ENCODE results near the gene TAC1. TPM values are rescaled to one million over a fixed set of nuclear protein-coding genes. Genes with fewer than 3 reads are reported as not detected.
A peak's percentile ranks its signal among the peaks of the same experiment; 100 is the strongest.

The TAC1 gene, protein sequence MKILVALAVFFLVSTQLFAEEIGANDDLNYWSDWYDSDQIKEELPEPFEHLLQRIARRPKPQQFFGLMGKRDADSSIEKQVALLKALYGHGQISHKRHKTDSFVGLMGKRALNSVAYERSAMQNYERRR
- total RNA-seq (100 to 1,000 TPM in 1 of 2 donors, 10 to 100 TPM in 1; 14.3 to 105 TPM), polyA plus RNA-seq (ENCODE audit: insufficient read length in 2 of 2) (10 to 100 TPM; 86.8 to 90.5 TPM)
- long read RNA-seq, donor 1, transcript TAC1-201 (7 exons, 1,239 nt), result major isoform, 31 of 42 reads
- long read RNA-seq, donor 1, partial matches to known transcripts, result 5 of 42 reads
- long read RNA-seq, donor 1, other reads (novel, unspliced or antisense), result 0 of 42 reads
- long read RNA-seq, donor 2, transcript TAC1-201 (7 exons, 1,239 nt), result major isoform, 7 of 13 reads
- long read RNA-seq, donor 2, transcript TAC1-202 (6 exons, 1,011 nt), result minor isoform, 5 of 13 reads
- long read RNA-seq, donor 2, partial matches to known transcripts, result 0 of 13 reads
- long read RNA-seq, donor 2, other reads (novel, unspliced or antisense), result 0 of 13 reads
- long read RNA-seq, donor 3, transcript TAC1-201 (7 exons, 1,239 nt), result major isoform, 8 of 11 reads
- long read RNA-seq, donor 3, partial matches to known transcripts, result 0 of 11 reads
- long read RNA-seq, donor 3, other reads (novel, unspliced or antisense), result 0 of 11 reads
- long read RNA-seq, donor 4, result 0 reads

GRCh38 chr7:97731736-97732564 lies at the start of gene TAC1:
TAC1 (plus strand) TSS chr7:97732086; CDS start chr7:97732613, 527 bp downstream.
- H3K27me3 ChIP-seq (ENCODE audit: control insufficient read depth, insufficient read depth, low read length), result peaks cover 48% of the 10 kb centered on the region
- no peaks in the 10 kb centered on the region for H3K36me3 ChIP-seq (ENCODE audit: control insufficient read depth, insufficient read depth, low read length)
- H3K27ac ChIP-seq (ENCODE audit: low read depth, low read length), result no peak within 1 kb of the TSS
- no peaks in the 10 kb centered on the region for H3K9me3 ChIP-seq (ENCODE audit: control insufficient read depth, insufficient read depth, low read length)
- WGBS (ENCODE audit: insufficient coverage), result under 1% methylated on average over 52 of the region's 57 CpGs
- H3K4me1 ChIP-seq (ENCODE audit: control insufficient read depth, insufficient read depth, low read length), result peaks cover 24% of the 10 kb centered on the region
- H3K4me3 ChIP-seq (ENCODE audit: low read depth, low read length), result peak within 1 kb of the TSS; percentile 22
- peak in 2 of 6 donors; percentile 35 to 83 for DNase-seq (ENCODE audit: low read depth in 4 of 6, low spot score in 6 of 6)

GRCh38 chr7:97685952-97686351 lies 45.9 kb upstream of the TAC1 start:
- no peaks in the 10 kb centered on the region for H3K4me1 ChIP-seq (ENCODE audit: control insufficient read depth, insufficient read depth, low read length)
- DNase-seq (ENCODE audit: low read depth in 4 of 6, low spot score in 6 of 6), result no peak
- WGBS (ENCODE audit: insufficient coverage), result 100% methylated on average over 1 of the region's 4 CpGs

GRCh38 chr7:97693586-97693985 lies 38.3 kb upstream of the TAC1 start:
- DNase-seq (ENCODE audit: low read depth in 4 of 6, low spot score in 6 of 6), result no peak
- Histone ChIP-seq H3K27ac (ENCODE audit: low read depth, low read length) (no peak overlapping the region), H3K36me3 (ENCODE audit: control insufficient read depth, insufficient read depth, low read length) (no peaks in the 10 kb centered on the region), H3K4me1 (ENCODE audit: control insufficient read depth, insufficient read depth, low read length) (no peaks in the 10 kb centered on the region), H3K9me3 (ENCODE audit: control insufficient read depth, insufficient read depth, low read length) (no peaks in the 10 kb centered on the region), H3K27me3 (ENCODE audit: control insufficient read depth, insufficient read depth, low read length) (no peaks in the 10 kb centered on the region), H3K4me3 (ENCODE audit: low read depth, low read length) (no peak overlapping the region)
- WGBS (ENCODE audit: insufficient coverage), result 73% methylated on average over 1 of the region's 1 CpG

More at GRCh38 chr7:97685952-97686351, 45.9 kb upstream of the TAC1 start:
- Histone ChIP-seq H3K27me3 (ENCODE audit: control insufficient read depth, insufficient read depth, low read length) (no peaks in the 10 kb centered on the region), H3K4me3 (ENCODE audit: low read depth, low read length) (no peak overlapping the region), H3K9me3 (ENCODE audit: control insufficient read depth, insufficient read depth, low read length) (no peaks in the 10 kb centered on the region), H3K36me3 (ENCODE audit: control insufficient read depth, insufficient read depth, low read length) (no peaks in the 10 kb centered on the region), H3K27ac (ENCODE audit: low read depth, low read length) (no peak overlapping the region)

- Histone ChIP-seq H3K4me1 (ENCODE audit: control insufficient read depth, insufficient read depth, low read length) (no peaks in the 10 kb centered on the region), H3K27ac (ENCODE audit: low read depth, low read length) (no peak overlapping the region)
- 100% methylated on average over 1 of the region's 2 CpGs for WGBS (ENCODE audit: insufficient coverage)
These were observed 37.5 kb upstream of the TAC1 start for GRCh38 chr7:97694355-97694754.

GRCh38 chr7:97697396-97697795 lies 34.5 kb upstream of the TAC1 start:
- no peak for DNase-seq (ENCODE audit: low read depth in 4 of 6, low spot score in 6 of 6)
- no peaks in the 10 kb centered on the region for H3K4me1 ChIP-seq (ENCODE audit: control insufficient read depth, insufficient read depth, low read length)

More at GRCh38 chr7:97694355-97694754, 37.5 kb upstream of the TAC1 start:
- no peak for DNase-seq (ENCODE audit: low read depth in 4 of 6, low spot score in 6 of 6)
- Histone ChIP-seq H3K36me3 (ENCODE audit: control insufficient read depth, insufficient read depth, low read length) (no peaks in the 10 kb centered on the region), H3K9me3 (ENCODE audit: control insufficient read depth, insufficient read depth, low read length) (no peaks in the 10 kb centered on the region), H3K27me3 (ENCODE audit: control insufficient read depth, insufficient read depth, low read length) (no peaks in the 10 kb centered on the region), H3K4me3 (ENCODE audit: low read depth, low read length) (no peak overlapping the region)

GRCh38 chr7:97722386-97722785 lies 9.5 kb upstream of the TAC1 start:
- WGBS (ENCODE audit: insufficient coverage), result no CpG with 5 or more reads among the region's 3 CpGs
- H3K9me3 ChIP-seq (ENCODE audit: control insufficient read depth, insufficient read depth, low read length), result no peaks in the 10 kb centered on the region
- no peak for DNase-seq (ENCODE audit: low read depth in 4 of 6, low spot score in 6 of 6)
- H3K4me3 ChIP-seq (ENCODE audit: low read depth, low read length), result no peak overlapping the region
- no peaks in the 10 kb centered on the region for H3K36me3 ChIP-seq (ENCODE audit: control insufficient read depth, insufficient read depth, low read length)
- no peaks in the 10 kb centered on the region for H3K27me3 ChIP-seq (ENCODE audit: control insufficient read depth, insufficient read depth, low read length)
- no peaks in the 10 kb centered on the region for H3K4me1 ChIP-seq (ENCODE audit: control insufficient read depth, insufficient read depth, low read length)
- H3K27ac ChIP-seq (ENCODE audit: low read depth, low read length), result no peak overlapping the region

More at GRCh38 chr7:97697396-97697795, 34.5 kb upstream of the TAC1 start:
- Histone ChIP-seq H3K27ac (ENCODE audit: low read depth, low read length) (no peak overlapping the region), H3K4me3 (ENCODE audit: low read depth, low read length) (no peak overlapping the region), H3K9me3 (ENCODE audit: control insufficient read depth, insufficient read depth, low read length) (no peaks in the 10 kb centered on the region), H3K36me3 (ENCODE audit: control insufficient read depth, insufficient read depth, low read length) (no peaks in the 10 kb centered on the region), H3K27me3 (ENCODE audit: control insufficient read depth, insufficient read depth, low read length) (no peaks in the 10 kb centered on the region)

DNA sequence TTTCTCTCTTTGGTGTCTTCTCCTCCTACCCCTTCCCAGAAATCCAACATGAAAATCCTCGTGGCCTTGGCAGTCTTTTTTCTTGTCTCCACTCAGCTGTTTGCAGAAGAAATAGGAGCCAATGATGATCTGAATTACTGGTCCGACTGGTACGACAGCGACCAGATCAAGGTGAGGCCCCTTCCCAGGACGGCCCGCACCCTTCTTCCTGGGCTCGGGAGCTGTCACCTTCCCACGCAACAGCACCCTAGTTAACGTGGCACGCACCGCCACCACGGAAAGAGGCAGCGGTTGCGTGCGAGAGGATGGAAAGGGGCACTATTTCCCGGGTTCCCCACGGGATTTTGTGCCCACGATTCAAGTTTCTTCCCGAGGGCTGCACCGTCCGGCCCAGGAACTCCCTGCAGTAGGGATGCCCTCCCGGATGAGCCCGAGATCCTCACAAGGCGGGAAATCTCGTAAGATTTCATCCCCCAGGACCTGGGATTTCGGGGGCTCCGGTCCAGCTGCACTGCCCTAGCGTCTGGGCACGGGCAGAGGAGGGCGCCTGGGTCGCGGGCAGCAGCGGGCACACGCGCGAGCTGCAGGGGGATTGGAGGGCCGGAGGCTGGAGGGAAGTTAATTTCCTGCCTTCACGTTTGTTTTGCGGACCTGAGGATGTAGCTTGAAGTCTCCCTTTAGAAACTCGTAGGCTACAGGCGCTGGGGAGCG lies 834 bp downstream of the TAC1 start:
- Histone ChIP-seq H3K36me3 (ENCODE audit: control insufficient read depth, insufficient read depth, low read length) (no peaks in the 10 kb centered on the region), H3K4me3 (ENCODE audit: low read depth, low read length) (peak overlapping the region; percentile 22), H3K4me1 (ENCODE audit: control insufficient read depth, insufficient read depth, low read length) (peaks cover 24% of the 10 kb centered on the region), H3K9me3 (ENCODE audit: control insufficient read depth, insufficient read depth, low read length) (no peaks in the 10 kb centered on the region), H3K27ac (ENCODE audit: low read depth, low read length) (no peak overlapping the region), H3K27me3 (ENCODE audit: control insufficient read depth, insufficient read depth, low read length) (peaks cover 51% of the 10 kb centered on the region)
- DNase-seq (ENCODE audit: low read depth in 4 of 6, low spot score in 6 of 6), result peak in 2 of 6 donors; percentile 20 to 42
- WGBS (ENCODE audit: insufficient coverage), result under 1% methylated on average over 42 of the region's 42 CpGs

GRCh38 chr7:97733276-97734161 lies 1.6 kb downstream of the TAC1 start:
- H3K9me3 ChIP-seq (ENCODE audit: control insufficient read depth, insufficient read depth, low read length), result no peaks in the 10 kb centered on the region
- H3K4me1 ChIP-seq (ENCODE audit: control insufficient read depth, insufficient read depth, low read length), result peaks cover 24% of the 10 kb centered on the region
- H3K27ac ChIP-seq (ENCODE audit: low read depth, low read length), result no peak overlapping the region
- DNase-seq (ENCODE audit: low read depth in 4 of 6, low spot score in 6 of 6), result peak in 2 of 6 donors; percentile 72 to 79
- H3K27me3 ChIP-seq (ENCODE audit: control insufficient read depth, insufficient read depth, low read length), result peaks cover 51% of the 10 kb centered on the region
- H3K36me3 ChIP-seq (ENCODE audit: control insufficient read depth, insufficient read depth, low read length), result no peaks in the 10 kb centered on the region
- 0% methylated on average over 59 of the region's 59 CpGs for WGBS (ENCODE audit: insufficient coverage)
- peak overlapping the region; percentile 22 for H3K4me3 ChIP-seq (ENCODE audit: low read depth, low read length)

All from spinal cord (tissue), 10 donors.